ENCODE measurements around the gene NONO. TPM values are rescaled to one million over a fixed set of nuclear protein-coding genes. Genes with fewer than 3 reads are reported as not detected.
A peak's percentile ranks its signal among the peaks of the same experiment; 100 is the strongest.

Gene NONO
- polyA plus RNA-seq, 1 donor (not counting 4 experiments of a cell fraction or from before 2014, with no cell fraction given): 352 TPM

DNA sequence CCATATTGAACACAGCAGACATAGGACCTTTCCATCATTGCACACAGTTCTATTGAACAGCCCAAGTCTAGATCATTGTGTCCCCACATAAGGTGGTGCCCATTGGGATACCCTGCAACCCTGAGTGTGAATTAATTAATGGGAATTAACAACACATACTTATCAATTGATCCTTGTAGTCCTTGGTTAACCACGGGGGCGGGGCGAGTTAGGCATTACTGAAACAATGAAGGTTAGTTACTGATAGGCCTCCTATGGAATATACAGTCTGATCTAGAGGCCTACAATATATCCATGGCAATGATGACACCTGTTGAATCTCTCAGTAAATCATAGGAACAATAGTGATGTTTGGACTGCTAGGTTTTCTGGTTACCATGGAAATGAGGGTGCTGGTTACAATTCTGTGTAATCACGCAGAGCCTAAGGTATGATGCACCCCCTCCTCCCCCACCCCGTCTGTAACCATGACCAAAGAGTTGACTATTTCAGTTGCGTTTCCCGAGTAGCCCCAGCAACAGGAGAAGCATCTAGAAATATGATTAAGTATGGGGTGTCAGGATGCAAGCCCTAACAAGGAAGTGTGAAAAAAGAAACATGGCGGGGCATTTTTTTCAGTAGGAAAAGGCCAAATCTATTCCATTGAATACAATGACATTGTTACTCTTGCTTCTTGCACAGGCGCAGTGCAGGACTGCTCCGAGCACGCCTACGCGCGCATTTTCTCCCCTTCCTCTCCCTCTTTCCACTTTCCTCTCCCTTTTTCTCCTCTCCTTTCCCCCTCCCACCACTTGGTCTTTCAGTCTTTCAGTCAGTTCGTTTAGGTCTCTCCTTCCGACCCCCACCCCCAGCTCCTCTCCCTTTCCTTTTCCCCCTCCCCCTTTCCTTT is 677 bp upstream of the NONO start:
- H3K9ac ChIP-seq (ENCODE audit: control insufficient read depth, extremely low read depth, insufficient read depth, low read length): peak overlapping the region; percentile 86
- no peaks in the 10 kb centered on the region for H3K9me3 ChIP-seq (ENCODE audit: control insufficient read depth, low read depth, low read length)
- H4K20me1 ChIP-seq (ENCODE audit: control insufficient read depth, extremely low read depth, insufficient read depth, low read length): peaks cover 3% of the 10 kb centered on the region
- peak overlapping the region in 2 of 3 experiments; percentile 69 to 70 for H3K4me3 ChIP-seq (ENCODE audit: control insufficient read depth in 2 of 3, extremely low read depth in 1 of 3, insufficient read depth in 2 of 3, low read depth in 1 of 3, low read length in 3 of 3)
- no peak for TF ChIP-seq EZH2 (IDR thresholded peaks at IDR 0.05; ENCODE audit: low read length)
- TF ChIP-seq, protein P1, sequence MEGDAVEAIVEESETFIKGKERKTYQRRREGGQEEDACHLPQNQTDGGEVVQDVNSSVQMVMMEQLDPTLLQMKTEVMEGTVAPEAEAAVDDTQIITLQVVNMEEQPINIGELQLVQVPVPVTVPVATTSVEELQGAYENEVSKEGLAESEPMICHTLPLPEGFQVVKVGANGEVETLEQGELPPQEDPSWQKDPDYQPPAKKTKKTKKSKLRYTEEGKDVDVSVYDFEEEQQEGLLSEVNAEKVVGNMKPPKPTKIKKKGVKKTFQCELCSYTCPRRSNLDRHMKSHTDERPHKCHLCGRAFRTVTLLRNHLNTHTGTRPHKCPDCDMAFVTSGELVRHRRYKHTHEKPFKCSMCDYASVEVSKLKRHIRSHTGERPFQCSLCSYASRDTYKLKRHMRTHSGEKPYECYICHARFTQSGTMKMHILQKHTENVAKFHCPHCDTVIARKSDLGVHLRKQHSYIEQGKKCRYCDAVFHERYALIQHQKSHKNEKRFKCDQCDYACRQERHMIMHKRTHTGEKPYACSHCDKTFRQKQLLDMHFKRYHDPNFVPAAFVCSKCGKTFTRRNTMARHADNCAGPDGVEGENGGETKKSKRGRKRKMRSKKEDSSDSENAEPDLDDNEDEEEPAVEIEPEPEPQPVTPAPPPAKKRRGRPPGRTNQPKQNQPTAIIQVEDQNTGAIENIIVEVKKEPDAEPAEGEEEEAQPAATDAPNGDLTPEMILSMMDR (optimal IDR thresholded peaks at IDR 0.05 in 1 of 3, IDR thresholded peaks at IDR 0.05 in 1 of 3, conservative IDR thresholded peaks at IDR 0.05 in 1 of 3; ENCODE audit: extremely low read depth in 1 of 3, insufficient read depth in 2 of 3, low read length in 3 of 3): no peak
- dilution Hi-C loops (cut with MboI; ENCODE audit: extremely low pct_ligation_motif_present, low sequenced_read_pairs): no loop called here
- peaks cover 8% of the 10 kb centered on the region for H3K4me1 ChIP-seq (ENCODE audit: control insufficient read depth, extremely low read depth, insufficient read depth, low read length)
- peak overlapping the region; percentile 91 for H3K27ac ChIP-seq (ENCODE audit: control insufficient read depth, insufficient read depth, low read length)
- H3K27me3 ChIP-seq (ENCODE audit: control insufficient read depth, extremely low read depth, insufficient read depth, low read length): no peaks in the 10 kb centered on the region
- FAIRE-seq (no peak), DNase-seq (ENCODE audit: low read depth, low spot score) (no peak)
- peaks cover 41% of the 10 kb centered on the region for H3K79me2 ChIP-seq (ENCODE audit: control insufficient read depth, insufficient read depth, low read length)
- no peaks in the 10 kb centered on the region for H3K9me1 ChIP-seq (ENCODE audit: control insufficient read depth, extremely low read depth, insufficient read depth, low read length)
- H2AFZ ChIP-seq (ENCODE audit: control insufficient read depth, low read length): peak overlapping the region; percentile 59
- H3K4me2 ChIP-seq (ENCODE audit: control insufficient read depth, extremely low read depth, insufficient read depth, low read depth, low read length): peak overlapping the region; percentile 63
- H3K36me3 ChIP-seq (ENCODE audit: control insufficient read depth in 2 of 2, extremely low read depth in 1 of 2, insufficient read depth in 2 of 2, low read length in 2 of 2): no peaks in the 10 kb centered on the region

DNA sequence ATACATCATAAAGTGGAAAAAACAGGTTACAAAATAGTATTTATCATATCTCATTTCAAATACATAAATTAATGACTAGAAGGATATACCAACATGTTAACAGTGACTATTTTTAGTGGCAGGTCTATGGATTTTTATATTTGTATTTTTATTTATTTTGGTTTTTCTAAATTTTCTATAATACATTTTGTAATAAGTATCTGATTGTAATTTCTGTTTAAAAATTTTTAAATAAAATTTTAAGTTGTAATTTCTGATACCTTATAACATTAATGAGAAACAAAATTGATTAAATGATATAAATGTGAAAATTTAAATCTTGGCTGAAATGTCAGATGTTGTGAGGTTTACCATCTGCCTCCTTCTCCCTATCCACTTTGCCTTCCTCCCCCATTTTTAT is 2.5 kb downstream of the NONO start:
- H3K9me1 ChIP-seq (ENCODE audit: control insufficient read depth, extremely low read depth, insufficient read depth, low read length): no peaks in the 10 kb centered on the region
- peak overlapping the region in 2 of 3 experiments; percentile 82 to 85 for H3K4me3 ChIP-seq (ENCODE audit: control insufficient read depth in 2 of 3, extremely low read depth in 1 of 3, insufficient read depth in 2 of 3, low read depth in 1 of 3, low read length in 3 of 3)
- no peak for FAIRE-seq
- no peak overlapping the region for H2AFZ ChIP-seq (ENCODE audit: control insufficient read depth, low read length)
- no peak for TF ChIP-seq EZH2 (IDR thresholded peaks at IDR 0.05; ENCODE audit: low read length)
- TF ChIP-seq, protein P1 (optimal IDR thresholded peaks at IDR 0.05 in 1 of 3, IDR thresholded peaks at IDR 0.05 in 1 of 3, conservative IDR thresholded peaks at IDR 0.05 in 1 of 3; ENCODE audit: extremely low read depth in 1 of 3, insufficient read depth in 2 of 3, low read length in 3 of 3): no peak
- dilution Hi-C loops (cut with MboI; ENCODE audit: extremely low pct_ligation_motif_present, low sequenced_read_pairs): no loop called here
- peak overlapping the region; percentile 97 for H3K9ac ChIP-seq (ENCODE audit: control insufficient read depth, extremely low read depth, insufficient read depth, low read length)
- H3K9me3 ChIP-seq (ENCODE audit: control insufficient read depth, low read depth, low read length): no peaks in the 10 kb centered on the region
- peak overlapping the region; percentile 69 for H3K4me2 ChIP-seq (ENCODE audit: control insufficient read depth, extremely low read depth, insufficient read depth, low read depth, low read length)
- peaks cover 0 to 4% of the 10 kb centered on the region in 2 experiments for H3K36me3 ChIP-seq (ENCODE audit: control insufficient read depth in 2 of 2, extremely low read depth in 1 of 2, insufficient read depth in 2 of 2, low read length in 2 of 2)
- DNase-seq (ENCODE audit: low read depth, low spot score): no peak
- H3K27me3 ChIP-seq (ENCODE audit: control insufficient read depth, extremely low read depth, insufficient read depth, low read length): no peaks in the 10 kb centered on the region
- no peak overlapping the region for H3K27ac ChIP-seq (ENCODE audit: control insufficient read depth, insufficient read depth, low read length)
- peaks cover 8% of the 10 kb centered on the region for H3K4me1 ChIP-seq (ENCODE audit: control insufficient read depth, extremely low read depth, insufficient read depth, low read length)
- peaks cover 3% of the 10 kb centered on the region for H4K20me1 ChIP-seq (ENCODE audit: control insufficient read depth, extremely low read depth, insufficient read depth, low read length)
- H3K79me2 ChIP-seq (ENCODE audit: control insufficient read depth, insufficient read depth, low read length): peaks cover 62% of the 10 kb centered on the region

All from keratinocyte (primary cell).